HCT116 (cell line): Measurements from ENCODE around the gene BTBD9. TPM values are rescaled to one million over a fixed set of nuclear protein-coding genes. Genes with fewer than 3 reads are reported as not detected.
A peak's percentile ranks its signal among the peaks of the same experiment; 100 is the strongest.

ENCODE experiments used
- ATAC-seq: fragments of 200-7000 bp; cut with Tn5 transposase; 2 replicates; pipeline ENCODE4 v1.9.1; 2020; ENCODE audit warnings: mild to moderate bottlenecking, moderate library complexity
- BruUV-seq: library from RNA; stranded (reverse); fragments of 400-500 nt; replicated peaks from 2 replicates; lab custom pipeline; 2021; lab: Mats Ljungman, UMichigan
- CTCF ChIA-PET: fragments of 300-600 bp; sonication (Branson Sonifier 250); formaldehyde crosslinking; loops from one replicate; lab custom pipeline; 2021; ENCODE audit warnings: antibody characterized with exemption; lab: Charles Lee
- POLR2A ChIA-PET: fragments of 300-600, 350-600 bp; sonication (Branson Sonifier 250); formaldehyde crosslinking; loops from one replicate; lab custom pipeline; 2021; ENCODE audit warnings: antibody characterized with exemption; lab: Charles Lee
- RAD21 ChIA-PET, 2 experiments: fragments of 300-600 bp; sonication (Branson Sonifier 250); formaldehyde crosslinking; loops; one replicate each; lab custom pipeline; 2023; ENCODE audit warnings: low total read pairs in 2 of 2; ENCODE audit not compliant: uncharacterized antibody in 2 of 2, unreplicated experiment in 2 of 2, low non-redundant PET in 1 of 2; lab: Charles Lee
- DNase-seq: peaks from one replicate; pipeline ENCODE4 v3.0.0-alpha.2; 2010; ENCODE audit warnings: low read depth, low spot score
- H2AFZ ChIP-seq: fragments of 200-600 bp; shearing (Covaris generic), sonication (generic); 2 replicates; pipeline ENCODE4 v1.6.1; 2017; ENCODE audit warnings: low read depth, mixed run types, mixed read lengths, antibody characterized with exemption, low read length; ENCODE audit not compliant: poor library complexity, severe bottlenecking
- H3K27ac ChIP-seq: 2 replicates; pipeline ENCODE4 v1.5.1; 2012; ENCODE audit warnings: low read depth, low read length
- H3K27me3 ChIP-seq: fragments of 200-600 bp; sonication (generic); 2 replicates; pipeline ENCODE4 v1.6.1; 2016; ENCODE audit warnings: mixed run types, low read length, mixed read lengths; ENCODE audit not compliant: insufficient read depth
- H3K36me3 ChIP-seq, 2 experiments: fragments of 200-500 bp in 1 of 2; fragments of 200-600 bp in 1 of 2; sonication (Bioruptor generic) in 1 of 2; sonication (generic) in 1 of 2; 2 replicates each; pipeline versions ENCODE4 v1.5.1 to v1.6.1; 2014 to 2016; ENCODE audit warnings: low read length in 2 of 2, inconsistent platforms in 1 of 2, mixed read lengths in 1 of 2, mixed run types in 1 of 2; ENCODE audit not compliant: insufficient read depth in 2 of 2, control insufficient read depth in 1 of 2
- H3K4me1 ChIP-seq, 2 experiments: fragments of 200-600 bp in 1 of 2; sonication (generic) in 1 of 2; 2 replicates each; pipeline versions ENCODE4 v1.5.1 to v1.6.1; 2012 to 2017; ENCODE audit warnings: low read length in 2 of 2, inconsistent platforms in 1 of 2, mild to moderate bottlenecking in 1 of 2, mixed read lengths in 1 of 2, mixed run types in 1 of 2, moderate library complexity in 1 of 2; ENCODE audit not compliant: insufficient read depth in 2 of 2, control insufficient read depth in 1 of 2
- H3K4me2 ChIP-seq: fragments of 200-600 bp; sonication (generic); 2 replicates; pipeline ENCODE4 v1.6.1; 2017; ENCODE audit warnings: mixed run types, low read length, mixed read lengths
- H3K4me3 ChIP-seq, 2 experiments: fragments of 200-600 bp in 1 of 2; sonication (generic) in 1 of 2; replicated peaks in 1 of 2; 2 replicates each; pipeline ENCODE4 v1.5.1; 2011 to 2016; ENCODE audit warnings: low read length in 2 of 2, control low read depth in 1 of 2, low read depth in 1 of 2, mild to moderate bottlenecking in 1 of 2, mixed read lengths in 1 of 2, mixed run types in 1 of 2
- H3K79me2 ChIP-seq: fragments of 200-600 bp; sonication (generic); 2 replicates; pipeline ENCODE4 v1.6.1; 2017; ENCODE audit warnings: mild to moderate bottlenecking, mixed run types, low read length, moderate library complexity, mixed read lengths; ENCODE audit not compliant: insufficient read depth
- H3K9ac ChIP-seq: fragments of 200-600 bp; sonication (generic); 2 replicates; pipeline ENCODE4 v1.6.1; 2016; ENCODE audit warnings: low read length, mixed read lengths
- H3K9me2 ChIP-seq: fragments of 200-600 bp; sonication (generic), shearing (Covaris generic); 2 replicates; pipeline ENCODE4 v1.6.1; 2017; ENCODE audit warnings: mixed run types, mild to moderate bottlenecking, moderate library complexity; ENCODE audit not compliant: insufficient read depth
- H3K9me3 ChIP-seq, 2 experiments: fragments of 200-500 bp in 1 of 2; fragments of 200-600 bp in 1 of 2; sonication (Bioruptor generic) in 1 of 2; sonication (generic) in 1 of 2; 2 replicates each; pipeline ENCODE4 v1.6.1; 2014 to 2017; ENCODE audit warnings: low read length in 2 of 2, mixed read lengths in 2 of 2, inconsistent platforms in 1 of 2, low read depth in 1 of 2, mild to moderate bottlenecking in 1 of 2, mixed run types in 1 of 2, moderate library complexity in 1 of 2; ENCODE audit not compliant: control insufficient read depth in 1 of 2, insufficient read depth in 1 of 2
- H4K20me1 ChIP-seq: fragments of 200-600 bp; sonication (generic), shearing (Covaris generic); 2 replicates; pipeline ENCODE4 v1.6.1; 2017; ENCODE audit warnings: mixed run types, mild to moderate bottlenecking, moderate library complexity; ENCODE audit not compliant: insufficient read depth
- ELF1 ChIP-seq: IDR thresholded peaks from 2 replicates; pipeline ENCODE4 v1.6.1; 2012; ENCODE audit warnings: low read depth, borderline replicate concordance
- EZH2phosphoT487 ChIP-seq: fragments of 200-600 bp; IDR thresholded peaks from 2 replicates; pipeline ENCODE4 v1.6.1; 2018; ENCODE audit warnings: antibody characterized with exemption, borderline replicate concordance
- JUND ChIP-seq: IDR thresholded peaks from 2 replicates; pipeline ENCODE4 v1.6.1; 2012
- SIN3A ChIP-seq: IDR thresholded peaks from 2 replicates; pipeline ENCODE4 v1.6.1; 2012; ENCODE audit warnings: low read depth
- YY1 ChIP-seq: IDR thresholded peaks from 2 replicates; pipeline ENCODE4 v1.6.1; 2011; ENCODE audit warnings: low read length, low read depth, moderate library complexity, mild to moderate bottlenecking; ENCODE audit not compliant: insufficient replicate concordance; ENCODE audit errors: extremely low read depth
- ZNF274 ChIP-seq: fragments of 200-500 bp; sonication (Bioruptor generic); IDR thresholded peaks from 2 replicates; pipeline ENCODE4 v1.6.1; 2014; ENCODE audit warnings: mild to moderate bottlenecking, low read depth, low read length, inconsistent platforms
- intact Hi-C: fragments of 100-400 bp; cut with micrococcal nuclease; formaldehyde crosslinking; loops from 2 replicates; pipeline ENCODE4 v1.10.0; 2022
- total RNA-seq: library from RNA; stranded (reverse); gene quantifications from one replicate; pipeline ENCODE4 v1.2.1, GENCODE V29; 2021; ENCODE audit not compliant: unreplicated experiment
- TF ChIP-seq, protein P1 (sequence below): IDR thresholded peaks from 2 replicates; pipeline ENCODE4 v1.6.1; 2012
- TF ChIP-seq, protein P2 (sequence below): IDR thresholded peaks from 2 replicates; pipeline ENCODE4 v1.6.1; 2011; ENCODE audit warnings: mild to moderate bottlenecking, low read length, moderate library complexity; ENCODE audit not compliant: insufficient replicate concordance; ENCODE audit errors: extremely low read depth

The BTBD9 gene
- total RNA-seq, 1 experiment from 2014 or later, result 10.9 TPM

DNA sequence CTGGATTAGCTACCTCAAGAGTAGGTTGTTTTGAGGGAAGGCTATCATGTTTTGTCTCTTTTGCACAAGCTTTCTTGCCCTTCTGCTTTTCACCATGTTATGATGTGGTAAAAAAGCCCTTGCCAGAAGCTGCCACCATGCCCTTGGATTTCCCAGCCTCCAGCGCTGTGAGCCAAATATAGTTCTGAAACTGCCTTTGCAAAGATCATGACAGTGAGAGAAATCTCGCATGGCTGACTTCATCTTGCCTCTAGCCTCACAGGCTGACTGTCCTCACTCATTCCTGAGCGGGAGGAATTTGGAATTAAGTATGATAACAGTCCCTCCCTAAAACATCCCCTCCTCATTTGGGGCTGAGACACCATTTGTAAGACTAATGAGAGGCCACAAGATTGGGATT lies 207.7 kb downstream of the BTBD9 start:
- ChIA-PET RAD21 (no interaction called here), CTCF (no interaction called here), POLR2A (no interaction called here)
- no peak overlapping the region for H3K9ac ChIP-seq
- intact Hi-C loops, result no loop called here
- TF ChIP-seq JUND (no peak), YY1 (no peak), ELF1 (no peak), ZNF274 (no peak), SIN3A (no peak), EZH2phosphoT487 (no peak)
- TF ChIP-seq, protein P1, sequence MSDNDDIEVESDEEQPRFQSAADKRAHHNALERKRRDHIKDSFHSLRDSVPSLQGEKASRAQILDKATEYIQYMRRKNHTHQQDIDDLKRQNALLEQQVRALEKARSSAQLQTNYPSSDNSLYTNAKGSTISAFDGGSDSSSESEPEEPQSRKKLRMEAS, result no peak
- TF ChIP-seq, protein P2, sequence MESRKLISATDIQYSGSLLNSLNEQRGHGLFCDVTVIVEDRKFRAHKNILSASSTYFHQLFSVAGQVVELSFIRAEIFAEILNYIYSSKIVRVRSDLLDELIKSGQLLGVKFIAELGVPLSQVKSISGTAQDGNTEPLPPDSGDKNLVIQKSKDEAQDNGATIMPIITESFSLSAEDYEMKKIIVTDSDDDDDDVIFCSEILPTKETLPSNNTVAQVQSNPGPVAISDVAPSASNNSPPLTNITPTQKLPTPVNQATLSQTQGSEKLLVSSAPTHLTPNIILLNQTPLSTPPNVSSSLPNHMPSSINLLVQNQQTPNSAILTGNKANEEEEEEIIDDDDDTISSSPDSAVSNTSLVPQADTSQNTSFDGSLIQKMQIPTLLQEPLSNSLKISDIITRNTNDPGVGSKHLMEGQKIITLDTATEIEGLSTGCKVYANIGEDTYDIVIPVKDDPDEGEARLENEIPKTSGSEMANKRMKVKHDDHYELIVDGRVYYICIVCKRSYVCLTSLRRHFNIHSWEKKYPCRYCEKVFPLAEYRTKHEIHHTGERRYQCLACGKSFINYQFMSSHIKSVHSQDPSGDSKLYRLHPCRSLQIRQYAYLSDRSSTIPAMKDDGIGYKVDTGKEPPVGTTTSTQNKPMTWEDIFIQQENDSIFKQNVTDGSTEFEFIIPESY, result no peak
- H4K20me1 ChIP-seq, result no peaks in the 10 kb centered on the region
- DNase-seq, result no peak
- H3K27me3 ChIP-seq, result no peaks in the 10 kb centered on the region
- H3K4me2 ChIP-seq, result peak overlapping the region; percentile 10; the same call in 1 of the 2 replicates
- H3K9me3 ChIP-seq, result no peaks in the 10 kb centered on the region
- no peaks in the 10 kb centered on the region for H3K9me2 ChIP-seq
- no TSS peak for BruUV-seq
- H2AFZ ChIP-seq, result no peak overlapping the region
- H3K4me1 ChIP-seq, result peaks cover 6 to 26% of the 10 kb centered on the region in 2 experiments; a peak in 3 of 4 replicates
- ATAC-seq, result no peak
- no peak overlapping the region for H3K27ac ChIP-seq
- no peak overlapping the region for H3K4me3 ChIP-seq
- H3K79me2 ChIP-seq, result no peaks in the 10 kb centered on the region
- no peaks in the 10 kb centered on the region for H3K36me3 ChIP-seq
